DMS153 treated with DMSO at 0.1 percent for 48 hours (cell line): Measurements from ENCODE around the gene IGSF10.

Experiments used
- DNase-seq: peaks from one replicate; lab custom pipeline; 2025; ENCODE audit not compliant: unreplicated experiment; lab: John Stamatoyannopoulos, UW

IGSF10 gene

GRCh38 chr3:151423091-151423490 lies 37.8 kb downstream of the IGSF10 start:
- DNase-seq, result no peak

GRCh38 chr3:151421938-151422337 lies 38.9 kb downstream of the IGSF10 start:
- no peak for DNase-seq

- no peak for DNase-seq
Observed at GRCh38 chr3:151419806-151420205, 41.1 kb downstream of the IGSF10 start.

- no peak for DNase-seq
Observed at GRCh38 chr3:151415289-151415688, 45.6 kb downstream of the IGSF10 start.

- no peak for DNase-seq
Observed at GRCh38 chr3:151412989-151413388, 47.9 kb downstream of the IGSF10 start.
